H9 (cell line): ENCODE measurements around the gene CTIF. TPM values are rescaled to one million over a fixed set of nuclear protein-coding genes. Genes with fewer than 3 reads are reported as not detected.

Experiments
- DNase-seq: peaks from one replicate; pipeline ENCODE4 v3.0.0-alpha.2; 2017
- H2AFZ ChIP-seq: one replicate; pipeline ENCODE4 v1.6.1; 2013; ENCODE audit warnings: mild to moderate bottlenecking, low read length, control low read depth, moderate library complexity
- H2AK5ac ChIP-seq: 2 replicates; pipeline ENCODE4 v1.6.1; 2013; ENCODE audit warnings: low read length, control low read depth, mixed read lengths; ENCODE audit not compliant: insufficient read length
- H2BK120ac ChIP-seq: one replicate; pipeline ENCODE4 v1.6.1; 2013; ENCODE audit warnings: low read depth, mild to moderate bottlenecking, low read length, control low read depth, inconsistent platforms; ENCODE audit not compliant: poor library complexity, severe bottlenecking
- H2BK12ac ChIP-seq: 2 replicates; pipeline ENCODE4 v1.6.1; 2013; ENCODE audit warnings: low read length, control low read depth, mixed read lengths, low read depth; ENCODE audit not compliant: insufficient read length
- H2BK15ac ChIP-seq: 2 replicates; pipeline ENCODE4 v1.6.1; 2013; ENCODE audit warnings: low read depth, low read length, control low read depth
- H2BK20ac ChIP-seq: one replicate; pipeline ENCODE4 v1.6.1; 2013; ENCODE audit warnings: low read depth, mild to moderate bottlenecking, low read length, control low read depth, inconsistent platforms; ENCODE audit not compliant: poor library complexity, severe bottlenecking
- H2BK5ac ChIP-seq: 2 replicates; pipeline ENCODE4 v1.6.1; 2013; ENCODE audit warnings: low read length, control low read depth, mixed read lengths; ENCODE audit not compliant: insufficient read length
- H3K14ac ChIP-seq: 2 replicates; pipeline ENCODE4 v1.6.1; 2013; ENCODE audit warnings: low read length, control low read depth; ENCODE audit not compliant: insufficient read depth
- H3K18ac ChIP-seq: 2 replicates; pipeline ENCODE4 v1.6.1; 2013; ENCODE audit warnings: low read depth, mild to moderate bottlenecking, mixed read lengths, low read length, control low read depth; ENCODE audit not compliant: insufficient read length
- H3K23ac ChIP-seq: 2 replicates; pipeline ENCODE4 v1.6.1; 2013; ENCODE audit warnings: low read length, control low read depth, mixed read lengths, low read depth; ENCODE audit not compliant: insufficient read length
- H3K23me2 ChIP-seq: 2 replicates; pipeline ENCODE4 v1.6.1; 2013; ENCODE audit warnings: low read depth, mild to moderate bottlenecking, mixed read lengths, low read length, control low read depth; ENCODE audit not compliant: insufficient read length, poor library complexity, severe bottlenecking
- H3K27ac ChIP-seq: 2 replicates; pipeline ENCODE4 v1.5.1; 2013; ENCODE audit warnings: low read length, control low read depth, mixed read lengths, low read depth; ENCODE audit not compliant: insufficient read length
- H3K27me3 ChIP-seq: 2 replicates; pipeline ENCODE4 v1.6.1; 2013; ENCODE audit warnings: low read length, control low read depth, inconsistent platforms; ENCODE audit not compliant: insufficient read depth
- H3K4ac ChIP-seq: 2 replicates; pipeline ENCODE4 v1.6.1; 2013; ENCODE audit warnings: low read depth, mild to moderate bottlenecking, control low read depth, inconsistent platforms, low read length, moderate library complexity
- H3K4me1 ChIP-seq: 2 replicates; pipeline ENCODE4 v1.6.1; 2013; ENCODE audit warnings: low read length, control low read depth, inconsistent platforms; ENCODE audit not compliant: insufficient read depth
- H3K4me2 ChIP-seq: 2 replicates; pipeline ENCODE4 v1.6.1; 2013; ENCODE audit warnings: low read length, control low read depth, mixed read lengths; ENCODE audit not compliant: insufficient read length, insufficient read depth
- H3K56ac ChIP-seq: 2 replicates; pipeline ENCODE4 v1.6.1; 2013; ENCODE audit warnings: low read depth, mild to moderate bottlenecking, mixed read lengths, low read length, control low read depth; ENCODE audit not compliant: insufficient read length
- H3K79me1 ChIP-seq: 2 replicates; pipeline ENCODE4 v1.6.1; 2013; ENCODE audit warnings: low read depth, mild to moderate bottlenecking, moderate library complexity, low read length, control low read depth, inconsistent platforms; ENCODE audit not compliant: insufficient read depth, poor library complexity, severe bottlenecking
- H3K79me2 ChIP-seq: 2 replicates; pipeline ENCODE4 v1.6.1; 2013; ENCODE audit warnings: low read length, control low read depth, inconsistent platforms; ENCODE audit not compliant: insufficient read depth
- H3K9ac ChIP-seq: 2 replicates; pipeline ENCODE4 v1.6.1; 2013; ENCODE audit warnings: low read length, control low read depth, mixed read lengths; ENCODE audit not compliant: insufficient read length; ENCODE audit errors: extremely low read depth
- H3K9me3 ChIP-seq: one replicate; pipeline ENCODE4 v1.6.1; 2013; ENCODE audit warnings: low read depth, low read length, inconsistent platforms; ENCODE audit not compliant: control insufficient read depth
- H3T11ph ChIP-seq: one replicate; pipeline ENCODE4 v1.6.1; 2013; ENCODE audit warnings: mild to moderate bottlenecking, low read length, control low read depth, inconsistent platforms
- H4K20me1 ChIP-seq: one replicate; pipeline ENCODE4 v1.6.1; 2013; ENCODE audit not compliant: control insufficient read depth, insufficient read length, insufficient read depth
- H4K5ac ChIP-seq: 2 replicates; pipeline ENCODE4 v1.6.1; 2013; ENCODE audit warnings: low read depth, mild to moderate bottlenecking, mixed read lengths, low read length, control low read depth; ENCODE audit not compliant: insufficient read length
- H4K8ac ChIP-seq: replicated peaks from 2 replicates; pipeline ENCODE4 v1.6.1; 2013; ENCODE audit warnings: low read length, control low read depth, mixed read lengths, low read depth; ENCODE audit not compliant: insufficient read length
- H4K91ac ChIP-seq: 2 replicates; pipeline ENCODE4 v1.6.1; 2013; ENCODE audit warnings: low read depth, mild to moderate bottlenecking, moderate library complexity, mixed read lengths, low read length, control low read depth; ENCODE audit not compliant: insufficient read length
- H3K27ac Mint-ChIP-seq, 3 experiments: 2 replicates in 2 of 3; 3 replicates in 1 of 3; pipeline ENCODE4 v1.8.0; 2020 to 2021; ENCODE audit warnings: mixed read lengths in 3 of 3, mild to moderate bottlenecking in 1 of 3, moderate library complexity in 1 of 3
- H3K27me3 Mint-ChIP-seq: 2 replicates; pipeline ENCODE4 v1.8.0; 2021; ENCODE audit warnings: low read depth, mild to moderate bottlenecking, moderate library complexity, mixed read lengths
- H3K36me3 Mint-ChIP-seq, 3 experiments: 2 replicates in 2 of 3; 3 replicates in 1 of 3; pipeline ENCODE4 v1.8.0; 2020 to 2021; ENCODE audit warnings: low read depth in 3 of 3, mixed read lengths in 3 of 3; ENCODE audit not compliant: insufficient read depth in 1 of 3
- H3K4me1 Mint-ChIP-seq, 2 experiments: 2 replicates each; pipeline ENCODE4 v1.8.0; 2020; ENCODE audit warnings: mixed read lengths in 2 of 2
- H3K4me3 Mint-ChIP-seq, 2 experiments: 2 replicates in 1 of 2; 3 replicates in 1 of 2; pipeline ENCODE4 v1.8.0; 2020 to 2021; ENCODE audit warnings: mild to moderate bottlenecking in 2 of 2, mixed read lengths in 2 of 2, moderate library complexity in 1 of 2
- H3K9me3 Mint-ChIP-seq, 2 experiments: 2 replicates in 1 of 2; 3 replicates in 1 of 2; pipeline ENCODE4 v1.8.0; 2020; ENCODE audit warnings: mild to moderate bottlenecking in 2 of 2, mixed read lengths in 2 of 2, moderate library complexity in 1 of 2
- CTCF ChIP-seq: fragments of 200-600 bp; sonication (generic); conservative IDR thresholded peaks from 3 replicates; pipeline ENCODE4 v1.8.0; 2021; ENCODE audit warnings: antibody characterized with exemption, mild to moderate bottlenecking
- WGBS: extraction: QIAGEN DNeasy Blood & Tissue Kit; methylation state at CpG from one replicate; pipeline ENCODE4 v1.1.7; 2013; ENCODE audit warnings: missing lambda C conversion rate, low lambda C conversion rate, mixed read lengths; ENCODE audit not compliant: insufficient read length; ENCODE audit errors: extremely low coverage; 5-methylcytosine and 5-hydroxymethylcytosine counted together
- total RNA-seq: library from RNA; stranded (reverse); gene quantifications from 2 replicates; pipeline ENCODE4 v1.2.1, GENCODE V29; 2021

Gene CTIF
- total RNA-seq, 1 experiment from 2014 or later = 15.8 TPM

GRCh38 chr18:48727681-48728080, 188.8 kb downstream of the CTIF start:
- no peaks in the 10 kb centered on the region for H4K20me1 ChIP-seq
- no peak overlapping the region for H3K4ac ChIP-seq
- H3K9me3 ChIP-seq = no peaks in the 10 kb centered on the region
- Mint-ChIP-seq H3K4me1 (peaks cover 9 to 11% of the 10 kb centered on the region in 2 experiments), H3K9me3 (no peaks in the 10 kb centered on the region), H3K36me3 (no peaks in the 10 kb centered on the region; a peak in 1 of 7 replicates), H3K4me3 (no peak overlapping the region), H3K27me3 (no peaks in the 10 kb centered on the region), H3K27ac (no peak overlapping the region; a peak in 1 of 7 replicates)
- no peak overlapping the region for H2BK12ac ChIP-seq
- H3K9ac ChIP-seq = no peak overlapping the region
- DNase-seq = no peak
- H3K18ac ChIP-seq = no peak overlapping the region
- H4K8ac ChIP-seq = no peak overlapping the region
- H2AFZ ChIP-seq = no peak overlapping the region
- H2BK20ac ChIP-seq = no peak overlapping the region
- H3K4me1 ChIP-seq = no peaks in the 10 kb centered on the region
- H3K23ac ChIP-seq = no peak overlapping the region
- no peak overlapping the region for H2BK120ac ChIP-seq
- H4K91ac ChIP-seq = no peak overlapping the region
- no peak overlapping the region for H4K5ac ChIP-seq
- H3K79me2 ChIP-seq = no peaks in the 10 kb centered on the region
- H3K56ac ChIP-seq = no peak overlapping the region
- no peak overlapping the region for H2AK5ac ChIP-seq
- no peak overlapping the region for H3K4me2 ChIP-seq
- TF ChIP-seq CTCF = no peak
- no peak overlapping the region for H3K27ac ChIP-seq
- no peaks in the 10 kb centered on the region for H3K23me2 ChIP-seq
- WGBS = no CpG with 5 or more reads among the region's 2 CpGs
- H3T11ph ChIP-seq = no peak overlapping the region
- H2BK15ac ChIP-seq = no peak overlapping the region
- H2BK5ac ChIP-seq = no peak overlapping the region
- no peak overlapping the region for H3K14ac ChIP-seq
- no peaks in the 10 kb centered on the region for H3K79me1 ChIP-seq
- H3K27me3 ChIP-seq = no peaks in the 10 kb centered on the region
